GM08714 (cell line): ENCODE results near the gene MYBPC3.

Experiments used
- H3K4me3 ChIP-seq: fragments of 200-500 bp; sonication (Bioruptor generic); 2 replicates; pipeline ENCODE4 v1.5.1; 2014; ENCODE audit warnings: mild to moderate bottlenecking, low read length, inconsistent platforms
- ZNF274 ChIP-seq: IDR thresholded peaks from 2 replicates; pipeline ENCODE4 v1.6.1; 2012; ENCODE audit warnings: mild to moderate bottlenecking, low read depth, low read length

The MYBPC3 gene

GRCh38 chr11:47375546-47376085, 23.1 kb upstream of the MYBPC3 start:
- TF ChIP-seq ZNF274 = no peak
- H3K4me3 ChIP-seq = no peak overlapping the region; the same call in 1 of the 2 replicates

GRCh38 chr11:47375020-47375419, 22.5 kb upstream of the MYBPC3 start:
- TF ChIP-seq ZNF274 = no peak
- H3K4me3 ChIP-seq = no peak overlapping the region

- TF ChIP-seq ZNF274 = no peak
- H3K4me3 ChIP-seq = no peak overlapping the region
These were observed 22.2 kb upstream of the MYBPC3 start for GRCh38 chr11:47374720-47375019.

- TF ChIP-seq ZNF274 = no peak
These were observed 21.6 kb upstream of the MYBPC3 start for GRCh38 chr11:47373876-47374719.

GRCh38 chr11:47372422-47372821, 19.9 kb upstream of the MYBPC3 start:
- no peak overlapping the region for H3K4me3 ChIP-seq
- TF ChIP-seq ZNF274 = no peak

More at GRCh38 chr11:47373876-47374719, 21.6 kb upstream of the MYBPC3 start:
- H3K4me3 ChIP-seq = no peak overlapping the region

- no peak overlapping the region for H3K4me3 ChIP-seq
- TF ChIP-seq ZNF274 = no peak
These were observed 17.2 kb upstream of the MYBPC3 start for GRCh38 chr11:47369676-47370075.

- H3K4me3 ChIP-seq = no peak overlapping the region
- TF ChIP-seq ZNF274 = no peak
These were observed 13.6 kb upstream of the MYBPC3 start for GRCh38 chr11:47366020-47366490.

- TF ChIP-seq ZNF274 = no peak
- no peak overlapping the region for H3K4me3 ChIP-seq
These were observed 8.9 kb upstream of the MYBPC3 start for GRCh38 chr11:47361419-47361818.

- TF ChIP-seq ZNF274 = no peak
- no peak overlapping the region for H3K4me3 ChIP-seq
These were observed 7.8 kb upstream of the MYBPC3 start for GRCh38 chr11:47360341-47360740.

GRCh38 chr11:47359586-47359985, 7.1 kb upstream of the MYBPC3 start:
- no peak for TF ChIP-seq ZNF274
- H3K4me3 ChIP-seq = no peak overlapping the region

- H3K4me3 ChIP-seq = no peak overlapping the region
- no peak for TF ChIP-seq ZNF274
These were observed 6.7 kb upstream of the MYBPC3 start for GRCh38 chr11:47359162-47359561.

- no peak for TF ChIP-seq ZNF274
- H3K4me3 ChIP-seq = no peak overlapping the region
These were observed 6.2 kb upstream of the MYBPC3 start for GRCh38 chr11:47358731-47359051.

GRCh38 chr11:47357985-47358730, 5.7 kb upstream of the MYBPC3 start:
- no peak for TF ChIP-seq ZNF274
- H3K4me3 ChIP-seq = no peak overlapping the region

GRCh38 chr11:47356998-47357329, 4.5 kb upstream of the MYBPC3 start:
- no peak overlapping the region for H3K4me3 ChIP-seq
- no peak for TF ChIP-seq ZNF274

- TF ChIP-seq ZNF274 = no peak
- H3K4me3 ChIP-seq = no peak overlapping the region
These were observed 3.9 kb upstream of the MYBPC3 start for GRCh38 chr11:47356129-47356997.
